Measurements from ENCODE around the gene CPZ. TPM values are rescaled to one million over a fixed set of nuclear protein-coding genes. Genes with fewer than 3 reads are reported as not detected.
"Not testable (repeated sequence)": the region's sequence is repeated elsewhere in the genome, so short reads cannot be mapped to it uniquely, and the experiment has no call there.

The CPZ gene
- total and polyA plus RNA-seq, 2 experiments from 2014 or later = 13.4 to 19.0 TPM

GRCh38 chr4:8635897-8636554 is 43.5 kb downstream of the CPZ start:
- H3K79me2 ChIP-seq (ENCODE audit: insufficient read depth); DNase-seq; in situ Hi-C loops (cut with MboI); H3K9ac ChIP-seq; H2AFZ ChIP-seq; H3K36me3 ChIP-seq (ENCODE audit: low read depth); H3K4me1 ChIP-seq (ENCODE audit: insufficient read depth); H4K20me1 ChIP-seq (ENCODE audit: insufficient read depth); H3K27ac ChIP-seq; H3K9me3 ChIP-seq (ENCODE audit: low read depth); H3K4me2 ChIP-seq (ENCODE audit: unreplicated experiment); H3K9me2 ChIP-seq (ENCODE audit: insufficient read depth); H3F3A ChIP-seq (ENCODE audit: insufficient read depth); H3K4me3 ChIP-seq: not testable (repeated sequence)
- WGBS, 2 experiments (ENCODE audit: low coverage in 1 of 2, low lambda C conversion rate in 2 of 2, missing lambda C conversion rate in 2 of 2) = no CpG with 5 or more reads among the region's 29 CpGs
- peaks cover 16% of the 10 kb centered on the region; the same call in 1 of the 2 replicates for H3K27me3 ChIP-seq (replicated peaks; ENCODE audit: insufficient read depth)

- Histone ChIP-seq H3K4me3 (no peak overlapping the region), H4K20me1 (ENCODE audit: insufficient read depth) (no peaks in the 10 kb centered on the region), H3K36me3 (ENCODE audit: low read depth) (no peaks in the 10 kb centered on the region), H3F3A (ENCODE audit: insufficient read depth) (no peaks in the 10 kb centered on the region), H3K79me2 (ENCODE audit: insufficient read depth) (no peaks in the 10 kb centered on the region), H3K4me2 (ENCODE audit: unreplicated experiment) (no peak overlapping the region), H3K27me3 (replicated peaks; ENCODE audit: insufficient read depth) (peaks cover 16% of the 10 kb centered on the region; the same call in 1 of the 2 replicates), H3K9me3 (ENCODE audit: low read depth) (no peaks in the 10 kb centered on the region), H3K9me2 (ENCODE audit: insufficient read depth) (no peaks in the 10 kb centered on the region), H3K4me1 (ENCODE audit: insufficient read depth) (no peaks in the 10 kb centered on the region), H2AFZ (no peak overlapping the region), H3K27ac (no peak overlapping the region), H3K9ac (no peak overlapping the region)
- in situ Hi-C loops (cut with MboI) = no loop called here
- DNase-seq = no peak
- 38 to 43% methylated on average over 2 of the region's 2 CpGs for WGBS, 2 experiments (ENCODE audit: low coverage in 1 of 2, low lambda C conversion rate in 2 of 2, missing lambda C conversion rate in 2 of 2)
- TF ChIP-seq EZH2 (IDR thresholded peaks at IDR 0.05; ENCODE audit: insufficient read depth, poor library complexity, severe bottlenecking) = no peak
These were observed 45.0 kb downstream of the CPZ start for GRCh38 chr4:8637456-8637984.

GRCh38 chr4:8639021-8639420 is 46.5 kb downstream of the CPZ start:
- DNase-seq = no peak
- Histone ChIP-seq H3K4me3 (no peak overlapping the region), H3K4me2 (ENCODE audit: unreplicated experiment) (no peak overlapping the region), H4K20me1 (ENCODE audit: insufficient read depth) (no peaks in the 10 kb centered on the region), H2AFZ (no peak overlapping the region), H3K9ac (no peak overlapping the region), H3K9me3 (ENCODE audit: low read depth) (no peaks in the 10 kb centered on the region), H3K79me2 (ENCODE audit: insufficient read depth) (no peaks in the 10 kb centered on the region), H3K9me2 (ENCODE audit: insufficient read depth) (no peaks in the 10 kb centered on the region), H3K4me1 (ENCODE audit: insufficient read depth) (no peaks in the 10 kb centered on the region), H3K27ac (no peak overlapping the region), H3F3A (ENCODE audit: insufficient read depth) (no peaks in the 10 kb centered on the region), H3K27me3 (replicated peaks; ENCODE audit: insufficient read depth) (peaks cover 16% of the 10 kb centered on the region; the same call in 1 of the 2 replicates), H3K36me3 (ENCODE audit: low read depth) (no peaks in the 10 kb centered on the region)
- 26 to 33% methylated on average over 10 of the region's 10 CpGs for WGBS, 2 experiments (ENCODE audit: low coverage in 1 of 2, low lambda C conversion rate in 2 of 2, missing lambda C conversion rate in 2 of 2)
- in situ Hi-C loops (cut with MboI) = no loop called here
- TF ChIP-seq EZH2phosphoT487 (IDR thresholded peaks at IDR 0.05; ENCODE audit: insufficient read depth, low read depth) (no peak), EZH2 (IDR thresholded peaks at IDR 0.05; ENCODE audit: insufficient read depth, poor library complexity, severe bottlenecking) (no peak)

- H3K4me1 ChIP-seq (ENCODE audit: insufficient read depth) = no peaks in the 10 kb centered on the region
- no peaks in the 10 kb centered on the region for H4K20me1 ChIP-seq (ENCODE audit: insufficient read depth)
- H3F3A ChIP-seq (ENCODE audit: insufficient read depth) = no peaks in the 10 kb centered on the region
- TF ChIP-seq EZH2 (IDR thresholded peaks at IDR 0.05; ENCODE audit: insufficient read depth, poor library complexity, severe bottlenecking) = no peak
- no peak for TF ChIP-seq EZH2phosphoT487 (IDR thresholded peaks at IDR 0.05; ENCODE audit: insufficient read depth, low read depth)
- no peak overlapping the region for H3K9ac ChIP-seq
- H3K79me2 ChIP-seq (ENCODE audit: insufficient read depth) = no peaks in the 10 kb centered on the region
- H3K4me2 ChIP-seq (ENCODE audit: unreplicated experiment) = no peak overlapping the region
- 65 to 68% methylated on average over 25 to 26 of the region's 26 CpGs for WGBS, 2 experiments (ENCODE audit: low coverage in 1 of 2, low lambda C conversion rate in 2 of 2, missing lambda C conversion rate in 2 of 2)
- no peak overlapping the region for H3K27ac ChIP-seq
- in situ Hi-C loops (cut with MboI) = no loop called here
- H2AFZ ChIP-seq = no peak overlapping the region
- H3K36me3 ChIP-seq (ENCODE audit: low read depth) = no peaks in the 10 kb centered on the region
- peaks cover 16% of the 10 kb centered on the region; the same call in 1 of the 2 replicates for H3K27me3 ChIP-seq (replicated peaks; ENCODE audit: insufficient read depth)
- DNase-seq = no peak
- H3K4me3 ChIP-seq = no peak overlapping the region
- H3K9me2 ChIP-seq (ENCODE audit: insufficient read depth) = no peaks in the 10 kb centered on the region
- no peaks in the 10 kb centered on the region for H3K9me3 ChIP-seq (ENCODE audit: low read depth)
These were observed 47.5 kb downstream of the CPZ start for GRCh38 chr4:8639777-8640720.
